Aorta (tissue), 5 donors: Measurements from ENCODE around the gene SCRN2. TPM values are rescaled to one million over a fixed set of nuclear protein-coding genes. Genes with fewer than 3 reads are reported as not detected.

Source experiments
- ATAC-seq: fragments of 200-7000 bp; cut with Tn5 transposase; one replicate; pipeline ENCODE4 v1.9.1; 2022; ENCODE audit warnings: moderate library complexity; ENCODE audit not compliant: low FRiP score
- DNase-seq, 2 donors: peaks; one replicate each; pipeline ENCODE4 v3.0.0-alpha.2; 2020
- H3K27ac ChIP-seq, 2 donors: one replicate each; pipeline ENCODE4 v1.5.1; 2013; ENCODE audit warnings: low read length in 2 of 2, mild to moderate bottlenecking in 2 of 2, moderate library complexity in 2 of 2, control low read depth in 1 of 2, inconsistent platforms in 1 of 2, low read depth in 1 of 2
- H3K27me3 ChIP-seq, 2 donors: one replicate each; pipeline ENCODE4 v1.6.1; 2013; ENCODE audit warnings: control low read depth in 1 of 2, low read length in 1 of 2, mild to moderate bottlenecking in 1 of 2, moderate library complexity in 1 of 2; ENCODE audit not compliant: insufficient read depth in 2 of 2, control insufficient read depth in 1 of 2
- H3K36me3 ChIP-seq, 2 donors: one replicate each; pipeline ENCODE4 v1.6.1; 2013; ENCODE audit warnings: control low read depth in 1 of 2, low read length in 1 of 2, mild to moderate bottlenecking in 1 of 2; ENCODE audit not compliant: insufficient read depth in 2 of 2, control insufficient read depth in 1 of 2
- H3K4me1 ChIP-seq, 2 donors: one replicate each; pipeline ENCODE4 v1.6.1; 2013; ENCODE audit warnings: low read length in 2 of 2, control low read depth in 1 of 2, mild to moderate bottlenecking in 1 of 2, moderate library complexity in 1 of 2; ENCODE audit not compliant: insufficient read depth in 2 of 2, control insufficient read depth in 1 of 2
- H3K4me3 ChIP-seq, 2 donors: one replicate each; pipeline ENCODE4 v1.5.1; 2013; ENCODE audit warnings: low read length in 2 of 2, control low read depth in 1 of 2, mild to moderate bottlenecking in 1 of 2
- H3K9me3 ChIP-seq: one replicate; pipeline ENCODE4 v1.6.1; 2013; ENCODE audit warnings: mild to moderate bottlenecking, low read length; ENCODE audit not compliant: control insufficient read depth
- WGBS, 2 donors: extraction: QIAGEN DNeasy Blood & Tissue Kit; methylation state at CpG; one replicate each; pipeline ENCODE4 v1.1.7; 2013; 5-methylcytosine and 5-hydroxymethylcytosine counted together
- intact Hi-C, 2 donors: fragments of 100-400 bp; cut with DNase I; formaldehyde crosslinking; loops; one replicate each; pipeline versions ENCODE4 v1.14.2 to v1.15.0; 2022
- polyA plus RNA-seq, 2 donors: library from polyadenylated mRNA; stranded (reverse); fragments of 200-250 nt; gene quantifications; one replicate each; pipeline ENCODE4 v1.2.3, GENCODE V29; 2013
- total RNA-seq, 2 donors: library from RNA; stranded (reverse); fragmentation: NEBNext Ultra II Directional; extraction: Animal tissue kit (Norgen Biotek cat#: 25700); gene quantifications; one replicate each; pipeline ENCODE4 v1.2.1, GENCODE V29; 2021
- donor health status: healthy with polysubstance abuse.
- donor health status: Bipolar disorder and iron deficiency.
- donor health status: DM: no; HTN: no; CAD: no.
- donor health status: DM: no; HTN: no; CAD: no.
- donor health status: DM: yes; HTN: yes; CAD: no.

The SCRN2 gene
- total and polyA plus RNA-seq, 4 donors = 19.3 to 64.1 (median 29.4) TPM

DNA sequence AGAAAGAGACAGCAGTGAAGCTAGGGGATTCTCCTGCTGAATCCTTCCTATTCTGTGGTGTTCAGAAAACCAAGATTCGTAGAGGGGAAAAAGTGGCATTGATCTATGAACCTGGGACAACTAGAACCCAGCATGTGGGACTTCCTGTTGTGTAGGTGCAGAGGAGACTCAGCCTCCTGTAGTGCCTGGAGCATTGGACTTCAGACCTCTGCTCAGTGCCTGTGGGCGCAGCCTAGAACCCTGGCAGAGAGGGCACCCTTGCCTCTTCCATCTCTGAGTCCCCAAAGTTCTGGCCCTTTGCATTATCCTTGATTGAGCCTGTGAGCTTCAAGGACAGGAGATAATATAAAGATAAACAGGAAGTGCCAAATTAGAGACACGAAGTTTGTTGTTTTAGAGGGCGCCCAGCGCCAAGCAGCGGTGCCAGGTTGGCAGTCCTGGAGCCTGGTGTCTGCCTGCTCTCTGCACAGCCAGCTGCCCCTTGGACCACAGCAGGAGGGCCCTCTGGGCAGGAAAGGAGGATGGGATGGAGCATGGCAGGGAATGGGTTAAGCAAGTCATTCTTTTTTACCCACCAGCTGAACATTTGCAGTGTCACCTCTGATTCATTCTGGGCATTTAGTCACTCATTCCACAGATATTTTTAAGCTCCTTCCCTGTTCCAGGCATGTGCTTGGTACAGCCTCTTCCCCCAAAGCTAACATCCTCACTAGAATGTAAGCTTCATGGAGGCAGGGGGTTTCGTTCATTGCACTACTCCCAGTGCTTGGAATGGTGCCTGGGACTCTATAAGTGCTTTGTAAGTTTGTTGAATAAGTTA is 21.8 kb upstream of the SCRN2 start:
- ATAC-seq = peak; percentile 27
- Histone ChIP-seq H3K36me3 (no peaks in the 10 kb centered on the region), H3K9me3 (no peaks in the 10 kb centered on the region), H3K27ac (no peak overlapping the region), H3K4me1 (no peaks in the 10 kb centered on the region), H3K27me3 (no peaks in the 10 kb centered on the region), H3K4me3 (no peak overlapping the region)
- WGBS, 2 donors = 64 to 65% methylated on average over 7 of the region's 7 CpGs
- intact Hi-C loops = no loop called here
- DNase-seq = no peak

GRCh38 chr17:47860386-47860785 is 19.3 kb upstream of the SCRN2 start:
- H3K36me3 ChIP-seq = no peaks in the 10 kb centered on the region
- no peak for DNase-seq
- no peak overlapping the region for H3K4me3 ChIP-seq
- no peak for ATAC-seq
- no peaks in the 10 kb centered on the region for H3K27me3 ChIP-seq
- no peak overlapping the region for H3K27ac ChIP-seq
- intact Hi-C loops = no loop called here
- WGBS, 2 donors = 67 to 68% methylated on average over 5 of the region's 5 CpGs
- no peaks in the 10 kb centered on the region for H3K4me1 ChIP-seq
- H3K9me3 ChIP-seq = no peaks in the 10 kb centered on the region

GRCh38 chr17:47857551-47858455 is 16.7 kb upstream of the SCRN2 start:
- Histone ChIP-seq H3K36me3 (no peaks in the 10 kb centered on the region), H3K27me3 (no peaks in the 10 kb centered on the region), H3K9me3 (no peaks in the 10 kb centered on the region), H3K4me3 (no peak overlapping the region), H3K4me1 (no peaks in the 10 kb centered on the region), H3K27ac (no peak overlapping the region)
- no peak for ATAC-seq
- 77 to 80% methylated on average over 16 of the region's 16 CpGs for WGBS, 2 donors
- intact Hi-C loops = no loop called here
- DNase-seq = no peak

DNA sequence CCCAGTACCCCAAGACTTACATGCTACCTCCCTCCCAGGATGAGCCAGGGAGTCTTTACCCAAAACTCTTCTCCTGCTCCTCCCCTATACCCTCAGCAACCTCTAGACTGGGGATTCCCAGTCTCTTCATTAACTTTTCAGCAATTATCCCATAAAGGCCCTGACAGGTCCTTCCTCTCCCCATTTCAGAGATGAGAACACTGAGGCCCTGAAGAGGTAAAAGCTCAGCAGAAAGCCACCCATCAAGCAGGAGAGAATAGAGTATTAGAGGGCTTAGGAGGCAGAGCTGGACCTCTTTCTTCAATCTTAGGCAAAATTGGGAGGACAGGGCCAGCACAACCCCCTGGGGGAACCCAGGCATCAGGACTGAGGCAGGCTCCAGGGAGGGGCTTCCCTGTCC is 15.8 kb upstream of the SCRN2 start:
- Histone ChIP-seq H3K27ac (no peak overlapping the region), H3K4me1 (no peaks in the 10 kb centered on the region), H3K9me3 (no peaks in the 10 kb centered on the region), H3K27me3 (no peaks in the 10 kb centered on the region), H3K4me3 (no peak overlapping the region), H3K36me3 (no peaks in the 10 kb centered on the region)
- DNase-seq = no peak
- ATAC-seq = no peak
- intact Hi-C loops = no loop called here

- DNase-seq (no peak), ATAC-seq (no peak)
- Histone ChIP-seq H3K36me3 (no peaks in the 10 kb centered on the region), H3K27me3 (peaks cover 0 to 2% of the 10 kb centered on the region in 2 donors), H3K9me3 (no peaks in the 10 kb centered on the region), H3K27ac (no peak overlapping the region), H3K4me1 (no peaks in the 10 kb centered on the region), H3K4me3 (no peak overlapping the region)
- intact Hi-C loops = no loop called here
- WGBS, 2 donors = 19 to 27% methylated on average over 3 of the region's 3 CpGs
Measured at GRCh38 chr17:47855737-47856136, 14.7 kb upstream of the SCRN2 start.

- Histone ChIP-seq H3K4me3 (no peak overlapping the region), H3K9me3 (no peaks in the 10 kb centered on the region), H3K27me3 (peaks cover 0 to 2% of the 10 kb centered on the region in 2 donors), H3K36me3 (no peaks in the 10 kb centered on the region), H3K27ac (no peak overlapping the region), H3K4me1 (no peaks in the 10 kb centered on the region)
- intact Hi-C loops = loop anchor here in 1 of 2 donors (5.0 kb wide), 1 partner anchor 164 kb away; no protein-coding TSS in a partner anchor
- WGBS, 2 donors = 14 to 39% methylated on average over 5 of the region's 5 CpGs
- no peak for ATAC-seq
- DNase-seq = no peak
Measured at GRCh38 chr17:47853616-47854015, 12.5 kb upstream of the SCRN2 start.

- Histone ChIP-seq H3K9me3 (no peaks in the 10 kb centered on the region), H3K27ac (no peak overlapping the region), H3K4me3 (no peak overlapping the region), H3K4me1 (no peaks in the 10 kb centered on the region), H3K27me3 (peaks cover 0 to 2% of the 10 kb centered on the region in 2 donors), H3K36me3 (no peaks in the 10 kb centered on the region)
- 18 to 24% methylated on average over 32 of the region's 32 CpGs for whole genome bisulfite sequencing, 2 donors
- intact Hi-C loops = loop anchor here in 1 of 2 donors (5.0 kb wide), 1 partner anchor 165 kb away; no protein-coding TSS in a partner anchor
- ATAC-seq (no peak), DNase-seq (no peak)
Measured at GRCh38 chr17:47852113-47852949, 11.3 kb upstream of the SCRN2 start.

- DNase-seq (no peak), ATAC-seq (no peak)
- no peaks in the 10 kb centered on the region for H3K9me3 ChIP-seq
- no peaks in the 10 kb centered on the region for H3K36me3 ChIP-seq
- H3K4me1 ChIP-seq = no peaks in the 10 kb centered on the region
- 29 to 31% methylated on average over 11 of the region's 11 CpGs for WGBS, 2 donors
- H3K4me3 ChIP-seq = no peak overlapping the region
- intact Hi-C loops = loop anchor here in 1 of 2 donors (5.0 kb wide), 1 partner anchor 166 kb away; no protein-coding TSS in a partner anchor
- peaks cover 0 to 2% of the 10 kb centered on the region in 2 donors for H3K27me3 ChIP-seq
- no peak overlapping the region for H3K27ac ChIP-seq
Measured at GRCh38 chr17:47851764-47852112, 10.7 kb upstream of the SCRN2 start.
